GM06990 (cell line): ENCODE measurements around the gene PPP1R9A.

Experiments used
- DNase-seq: peaks from one replicate; pipeline ENCODE4 v3.0.0-alpha.2; 2011; ENCODE audit not compliant: insufficient read length; ENCODE audit errors: extremely low read depth
- H3K27me3 ChIP-seq: replicated peaks from 2 replicates; pipeline ENCODE4 v1.6.0; 2011; ENCODE audit warnings: low read length; ENCODE audit not compliant: control insufficient read depth, insufficient read depth
- H3K36me3 ChIP-seq: 2 replicates; pipeline ENCODE4 v1.5.1; 2011; ENCODE audit warnings: low read length; ENCODE audit not compliant: control insufficient read depth, insufficient read depth
- H3K4me3 ChIP-seq: replicated peaks from 2 replicates; pipeline ENCODE4 v1.5.1; 2011; ENCODE audit warnings: low read depth, mild to moderate bottlenecking, control low read depth, low read length
- TF ChIP-seq, protein P1 (sequence below): IDR thresholded peaks from 2 replicates; pipeline ENCODE4 v1.5.1; 2011; ENCODE audit warnings: low read length, control low read depth, mild to moderate bottlenecking, inconsistent platforms; ENCODE audit not compliant: insufficient read depth, poor library complexity, severe bottlenecking

PPP1R9A gene

DNA sequence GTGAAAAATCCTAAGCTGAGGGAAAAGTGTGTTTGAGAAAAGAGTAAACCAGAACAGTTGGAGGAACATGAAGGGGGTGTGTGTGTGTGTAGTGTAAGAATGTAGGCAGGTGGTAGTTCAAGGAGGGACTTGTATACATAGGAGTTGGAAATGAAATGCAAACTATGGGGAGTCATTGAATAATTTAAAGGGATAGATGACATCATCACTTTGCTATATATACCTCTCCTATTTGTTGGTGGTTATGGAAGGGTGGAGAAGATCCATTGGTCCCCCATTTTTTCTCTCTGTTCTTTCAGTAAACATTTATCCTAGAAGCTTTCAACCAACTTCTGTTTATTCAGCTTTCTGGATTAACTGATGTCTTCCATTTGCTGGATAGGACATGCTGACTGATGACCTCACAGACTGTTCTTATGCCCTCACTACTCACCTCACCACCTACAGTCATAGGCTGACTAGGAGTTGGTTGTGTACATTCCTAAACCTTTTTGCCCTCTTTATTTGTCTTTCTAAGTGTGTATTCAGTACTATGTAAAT lies 20.8 kb downstream of the PPP1R9A start:
- no peak for DNase-seq
- Histone ChIP-seq H3K36me3 (no peaks in the 10 kb centered on the region), H3K4me3 (no peak overlapping the region), H3K27me3 (no peaks in the 10 kb centered on the region)
- TF ChIP-seq, protein P1, sequence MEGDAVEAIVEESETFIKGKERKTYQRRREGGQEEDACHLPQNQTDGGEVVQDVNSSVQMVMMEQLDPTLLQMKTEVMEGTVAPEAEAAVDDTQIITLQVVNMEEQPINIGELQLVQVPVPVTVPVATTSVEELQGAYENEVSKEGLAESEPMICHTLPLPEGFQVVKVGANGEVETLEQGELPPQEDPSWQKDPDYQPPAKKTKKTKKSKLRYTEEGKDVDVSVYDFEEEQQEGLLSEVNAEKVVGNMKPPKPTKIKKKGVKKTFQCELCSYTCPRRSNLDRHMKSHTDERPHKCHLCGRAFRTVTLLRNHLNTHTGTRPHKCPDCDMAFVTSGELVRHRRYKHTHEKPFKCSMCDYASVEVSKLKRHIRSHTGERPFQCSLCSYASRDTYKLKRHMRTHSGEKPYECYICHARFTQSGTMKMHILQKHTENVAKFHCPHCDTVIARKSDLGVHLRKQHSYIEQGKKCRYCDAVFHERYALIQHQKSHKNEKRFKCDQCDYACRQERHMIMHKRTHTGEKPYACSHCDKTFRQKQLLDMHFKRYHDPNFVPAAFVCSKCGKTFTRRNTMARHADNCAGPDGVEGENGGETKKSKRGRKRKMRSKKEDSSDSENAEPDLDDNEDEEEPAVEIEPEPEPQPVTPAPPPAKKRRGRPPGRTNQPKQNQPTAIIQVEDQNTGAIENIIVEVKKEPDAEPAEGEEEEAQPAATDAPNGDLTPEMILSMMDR: no peak

DNA sequence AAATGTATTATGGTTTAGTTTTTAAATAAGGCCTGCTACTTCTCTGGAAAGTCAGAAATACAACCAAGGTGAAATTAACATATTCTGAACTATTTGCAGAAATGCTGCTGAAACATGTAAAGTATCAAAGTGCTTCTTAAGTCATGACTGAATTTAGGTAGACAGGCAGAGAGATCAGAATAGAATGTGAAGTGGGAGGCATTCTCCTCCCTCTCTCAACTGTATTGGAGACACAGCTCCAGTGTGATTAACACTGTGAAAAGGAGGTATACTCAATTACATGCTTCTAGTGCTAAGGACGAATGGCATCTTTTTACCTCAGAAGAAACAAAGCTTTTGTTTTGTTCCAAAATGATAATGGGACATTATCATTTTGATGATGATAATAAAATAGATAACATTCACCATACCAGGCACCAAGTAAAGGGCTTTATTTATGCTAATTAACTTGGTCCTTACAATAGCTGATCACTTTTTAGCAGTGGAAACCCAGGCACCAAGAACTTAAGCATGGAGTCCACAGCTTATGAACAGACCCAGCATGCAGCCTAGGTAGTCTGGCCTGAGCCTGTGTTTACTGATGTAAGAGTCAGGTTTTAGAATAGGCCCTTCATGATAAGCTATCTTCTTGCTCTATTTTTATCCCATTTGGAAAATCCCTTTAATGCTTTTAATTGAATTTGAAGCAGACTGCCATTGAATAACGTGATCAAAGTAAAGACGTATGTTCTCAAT lies 26.0 kb downstream of the PPP1R9A start:
- Histone ChIP-seq H3K4me3 (no peak overlapping the region), H3K36me3 (no peaks in the 10 kb centered on the region), H3K27me3 (no peaks in the 10 kb centered on the region)
- no peak for DNase-seq
- TF ChIP-seq, protein P1: no peak

DNA sequence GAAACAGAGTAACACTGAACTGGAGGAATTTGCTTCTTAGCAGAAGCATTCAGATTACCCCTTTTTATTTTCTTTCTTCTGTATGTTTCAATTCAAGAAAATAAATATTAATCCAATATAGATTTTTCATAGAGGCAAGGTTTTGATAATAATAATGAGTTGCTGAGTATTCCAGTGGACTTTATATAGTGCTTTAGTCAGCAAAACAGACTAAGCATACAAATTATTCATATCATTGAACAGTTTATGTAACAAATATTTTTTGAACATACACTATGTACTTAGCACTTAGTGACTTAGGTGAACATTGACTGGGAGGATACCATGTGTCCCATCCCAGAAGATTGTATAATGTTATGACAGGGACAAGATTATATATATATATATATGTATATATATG lies 32.0 kb downstream of the PPP1R9A start:
- H3K36me3 ChIP-seq: no peaks in the 10 kb centered on the region
- H3K4me3 ChIP-seq: no peak overlapping the region
- DNase-seq: no peak
- H3K27me3 ChIP-seq: no peaks in the 10 kb centered on the region
- TF ChIP-seq, protein P1: no peak

DNA sequence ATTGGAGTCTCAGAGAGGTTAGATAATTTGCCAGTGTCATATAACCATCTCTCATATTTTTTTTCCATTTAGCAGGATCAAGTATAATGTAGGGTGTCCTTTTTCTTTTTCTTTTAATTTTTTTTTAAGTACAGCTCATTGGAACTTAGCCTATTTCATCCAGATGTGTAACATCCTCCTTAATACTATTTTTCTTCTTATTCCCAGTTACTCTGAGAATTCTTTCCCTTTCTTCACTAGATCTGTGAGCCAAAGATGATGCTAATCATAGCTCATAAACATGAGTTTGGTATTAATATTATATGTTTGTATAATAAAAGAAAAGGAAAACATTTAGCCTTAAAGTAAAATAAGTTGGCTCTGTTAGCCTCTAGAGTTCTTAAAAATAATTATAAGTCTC lies 32.8 kb downstream of the PPP1R9A start:
- TF ChIP-seq, protein P1: no peak
- no peak overlapping the region for H3K4me3 ChIP-seq
- no peaks in the 10 kb centered on the region for H3K36me3 ChIP-seq
- H3K27me3 ChIP-seq: no peaks in the 10 kb centered on the region
- DNase-seq: no peak

DNA sequence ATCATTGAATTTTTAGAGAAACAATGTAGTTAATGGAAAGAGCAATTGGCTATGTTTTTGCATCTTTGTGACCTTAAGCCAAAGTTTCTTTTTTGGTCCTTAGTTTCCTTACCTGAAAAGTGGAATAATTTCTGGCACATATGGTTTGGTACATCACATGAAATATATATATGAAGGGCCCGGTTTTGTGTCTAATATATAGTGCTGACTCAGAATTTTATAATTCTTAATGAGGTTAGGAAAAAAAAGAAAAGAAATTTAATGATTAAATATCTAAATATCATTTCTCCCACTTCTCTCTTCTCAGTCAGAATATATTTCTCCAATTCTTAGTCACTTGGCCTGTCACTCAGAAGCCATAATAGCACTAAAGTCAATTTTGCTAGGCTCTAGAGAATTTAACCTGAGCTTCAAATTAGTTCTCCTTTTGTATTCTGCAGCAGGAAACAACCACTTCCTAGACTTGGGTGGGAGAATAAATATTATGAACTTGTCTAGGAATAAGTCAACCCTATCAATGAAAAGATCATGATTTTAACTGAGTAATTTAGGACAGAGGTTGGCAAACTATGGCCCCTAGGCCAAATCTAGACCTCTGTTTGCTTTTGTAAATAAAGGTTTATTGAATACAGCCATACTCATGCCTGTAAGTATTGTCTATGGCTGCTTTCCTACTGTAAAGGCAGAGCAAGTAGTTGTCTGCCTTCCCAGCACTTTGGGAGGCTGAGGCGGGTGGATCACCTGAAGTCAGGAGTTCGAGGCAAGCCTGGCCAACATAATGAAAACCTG lies 34.6 kb downstream of the PPP1R9A start:
- Histone ChIP-seq H3K36me3 (no peaks in the 10 kb centered on the region), H3K27me3 (no peaks in the 10 kb centered on the region), H3K4me3 (no peak overlapping the region)
- TF ChIP-seq, protein P1: no peak
- DNase-seq: no peak
